Measurements from ENCODE around the gene IL11RA.

IL11RA gene

GRCh38 chr9:34686732-34687131, 34.7 kb downstream of the IL11RA start:
- TF ChIP-seq POLR2AphosphoS5 (IDR thresholded peaks at IDR 0.05; ENCODE audit: low read depth, low read length) (no peak), REST (IDR thresholded peaks at IDR 0.05; ENCODE audit: insufficient read depth in 1 of 2, low read depth in 2 of 2, low read length in 2 of 2) (no peak), FOXP2 (optimal IDR thresholded peaks at IDR 0.05; ENCODE audit: borderline replicate concordance, extremely low read depth, extremely low read length, insufficient read depth) (no peak), TAF1 (IDR thresholded peaks at IDR 0.05; ENCODE audit: borderline replicate concordance, insufficient read depth, low read length) (no peak), SIN3A (IDR thresholded peaks at IDR 0.05; ENCODE audit: borderline replicate concordance, insufficient read depth, low read length) (no peak)

- TF ChIP-seq TAF1 (IDR thresholded peaks at IDR 0.05; ENCODE audit: borderline replicate concordance, insufficient read depth, low read length) (no peak), POLR2AphosphoS5 (IDR thresholded peaks at IDR 0.05; ENCODE audit: low read depth, low read length) (no peak), FOXP2 (optimal IDR thresholded peaks at IDR 0.05; ENCODE audit: borderline replicate concordance, extremely low read depth, extremely low read length, insufficient read depth) (no peak), REST (IDR thresholded peaks at IDR 0.05; ENCODE audit: insufficient read depth in 1 of 2, low read depth in 2 of 2, low read length in 2 of 2) (no peak)
Measured at GRCh38 chr9:34687276-34688030, 35.5 kb downstream of the IL11RA start.

- TF ChIP-seq TAF1 (IDR thresholded peaks at IDR 0.05; ENCODE audit: borderline replicate concordance, insufficient read depth, low read length): no peak
- no peak for TF ChIP-seq FOXP2 (optimal IDR thresholded peaks at IDR 0.05; ENCODE audit: borderline replicate concordance, extremely low read depth, extremely low read length, insufficient read depth)
- TF ChIP-seq POLR2AphosphoS5 (IDR thresholded peaks at IDR 0.05; ENCODE audit: low read depth, low read length): no peak
- TF ChIP-seq SIN3A (IDR thresholded peaks at IDR 0.05; ENCODE audit: borderline replicate concordance, insufficient read depth, low read length): no peak
- TF ChIP-seq REST (IDR thresholded peaks at IDR 0.05; ENCODE audit: insufficient read depth in 1 of 2, low read depth in 2 of 2, low read length in 2 of 2): no peak
Measured at GRCh38 chr9:34688329-34689115, 36.5 kb downstream of the IL11RA start.

- TF ChIP-seq TAF1 (IDR thresholded peaks at IDR 0.05; ENCODE audit: borderline replicate concordance, insufficient read depth, low read length) (no peak), POLR2AphosphoS5 (IDR thresholded peaks at IDR 0.05; ENCODE audit: low read depth, low read length) (no peak), FOXP2 (optimal IDR thresholded peaks at IDR 0.05; ENCODE audit: borderline replicate concordance, extremely low read depth, extremely low read length, insufficient read depth) (no peak), SIN3A (IDR thresholded peaks at IDR 0.05; ENCODE audit: borderline replicate concordance, insufficient read depth, low read length) (no peak), REST (IDR thresholded peaks at IDR 0.05; ENCODE audit: insufficient read depth in 1 of 2, low read depth in 2 of 2, low read length in 2 of 2) (no peak)
Measured at GRCh38 chr9:34689116-34689470, 37.1 kb downstream of the IL11RA start.
